H1 (cell line): ENCODE data around the gene PLVAP. TPM values are rescaled to one million over a fixed set of nuclear protein-coding genes. Genes with fewer than 3 reads are reported as not detected.
A peak's percentile ranks its signal among the peaks of the same experiment; 100 is the strongest.

ENCODE experiments used
- CTCF ChIA-PET: fragments of 300-600 bp; sonication (Branson Sonifier 250); formaldehyde crosslinking; loops from one replicate; lab custom pipeline; 2021; ENCODE audit not compliant: partially characterized antibody; lab: Charles Lee
- POLR2A ChIA-PET: fragments of 300-600 bp; sonication (Branson Sonifier 250); formaldehyde crosslinking; loops from one replicate; lab custom pipeline; 2021; ENCODE audit warnings: inconsistent platforms; ENCODE audit not compliant: partially characterized antibody; lab: Charles Lee
- DNase-seq, 2 experiments: peaks; one replicate each; pipeline versions ENCODE4 v3.0.0 to v3.0.0-alpha.2; 2010 to 2022; ENCODE audit warnings: low spot score in 2 of 2, low read depth in 1 of 2, mixed read lengths in 1 of 2
- FAIRE-seq: peaks from 2 replicates; lab custom pipeline; 2011; peaks lifted over from hg19 to GRCh38; lab: Jason Lieb, UNC
- H2AFZ ChIP-seq: 2 replicates; pipeline ENCODE4 v1.8.1; 2012; ENCODE audit warnings: low read length, inconsistent platforms
- H2AK5ac ChIP-seq: 2 replicates; pipeline ENCODE4 v1.6.1; 2013; ENCODE audit warnings: low read depth, low read length
- H2BK120ac ChIP-seq: replicated peaks from 2 replicates; pipeline ENCODE3; 2013; ENCODE audit warnings: low read depth, low read length, inconsistent platforms
- H2BK12ac ChIP-seq: 2 replicates; pipeline ENCODE4 v1.6.1; 2013; ENCODE audit warnings: low read depth, low read length
- H2BK15ac ChIP-seq: 2 replicates; pipeline ENCODE4 v1.6.1; 2013; ENCODE audit warnings: low read length
- H2BK20ac ChIP-seq: 2 replicates; pipeline ENCODE4 v1.6.1; 2013; ENCODE audit warnings: low read length
- H2BK5ac ChIP-seq: 2 replicates; pipeline ENCODE4 v1.6.1; 2013; ENCODE audit warnings: low read depth, low read length
- H3K14ac ChIP-seq: 2 replicates; pipeline ENCODE4 v1.6.1; 2013; ENCODE audit warnings: inconsistent platforms; ENCODE audit not compliant: insufficient read length
- H3K18ac ChIP-seq: 2 replicates; pipeline ENCODE4 v1.6.1; 2013; ENCODE audit warnings: low read length; ENCODE audit errors: extremely low read depth
- H3K23ac ChIP-seq: 2 replicates; pipeline ENCODE4 v1.6.1; 2013; ENCODE audit warnings: inconsistent platforms; ENCODE audit not compliant: insufficient read length
- H3K23me2 ChIP-seq: 2 replicates; pipeline ENCODE4 v1.6.1; 2013; ENCODE audit warnings: low read depth, low read length
- H3K27ac ChIP-seq: 2 replicates; pipeline ENCODE4 v1.6.1; 2011; ENCODE audit warnings: low read depth, low read length, inconsistent platforms
- H3K27me3 ChIP-seq, 4 experiments: replicated peaks in 1 of 4; 1 replicate in 1 of 4; 2 replicates in 3 of 4; pipeline versions ENCODE4 v1.6.1 to v1.8.1; 2011 to 2013; ENCODE audit warnings: low read length in 3 of 4, mild to moderate bottlenecking in 3 of 4, inconsistent platforms in 2 of 4, mixed read lengths in 2 of 4, moderate library complexity in 1 of 4; ENCODE audit not compliant: control insufficient read depth in 3 of 4, insufficient read depth in 3 of 4; ENCODE audit errors: extremely low read depth in 1 of 4
- H3K36me3 ChIP-seq, 4 experiments: 2 replicates each; pipeline versions ENCODE4 v1.6.1 to v1.8.1; 2011 to 2013; ENCODE audit warnings: mild to moderate bottlenecking in 4 of 4, low read length in 3 of 4, moderate library complexity in 2 of 4, control low read depth in 1 of 4, inconsistent platforms in 1 of 4; ENCODE audit not compliant: insufficient read depth in 4 of 4, control insufficient read depth in 2 of 4
- H3K4ac ChIP-seq: replicated peaks from 2 replicates; pipeline ENCODE3; 2013; ENCODE audit warnings: low read length, low read depth, mixed read lengths, inconsistent platforms; ENCODE audit not compliant: insufficient read length
- H3K4me1 ChIP-seq, 4 experiments: replicated peaks in 1 of 4; 1 replicate in 1 of 4; 2 replicates in 3 of 4; pipeline versions ENCODE4 v1.6.1 to v1.8.1; 2011 to 2013; ENCODE audit warnings: low read length in 3 of 4, inconsistent platforms in 2 of 4, mixed read lengths in 1 of 4; ENCODE audit not compliant: insufficient read depth in 4 of 4, control insufficient read depth in 3 of 4
- H3K4me2 ChIP-seq, 2 experiments: 2 replicates each; pipeline versions ENCODE4 v1.6.1 to v1.8.1; 2011 to 2013; ENCODE audit warnings: low read depth in 2 of 2, low read length in 2 of 2, control low read depth in 1 of 2, inconsistent platforms in 1 of 2, mild to moderate bottlenecking in 1 of 2; ENCODE audit not compliant: insufficient read depth in 1 of 2
- H3K4me3 ChIP-seq, 4 experiments: fragments of 200-600, 300-600 bp in 1 of 4; sonication (generic), shearing (Covaris generic), sonication (Bioruptor Twin) in 1 of 4; 2 replicates each; pipeline versions ENCODE4 v1.5.1 to v1.8.1; 2011 to 2016; ENCODE audit warnings: low read length in 4 of 4, low read depth in 3 of 4, control low read depth in 2 of 4, inconsistent platforms in 2 of 4, mild to moderate bottlenecking in 2 of 4, mixed read lengths in 1 of 4, moderate library complexity in 1 of 4; ENCODE audit not compliant: insufficient read depth in 2 of 4; ENCODE audit errors: extremely low read depth in 1 of 4
- H3K56ac ChIP-seq: replicated peaks from 2 replicates; pipeline ENCODE3; 2013; ENCODE audit warnings: low read depth, mild to moderate bottlenecking, mixed read lengths, low read length, inconsistent platforms; ENCODE audit not compliant: insufficient read length
- H3K79me1 ChIP-seq: 2 replicates; pipeline ENCODE4 v1.6.1; 2013; ENCODE audit warnings: low read depth, low read length, control low read depth
- H3K79me2 ChIP-seq, 2 experiments: 2 replicates each; pipeline versions ENCODE4 v1.6.1 to v1.8.1; 2012 to 2013; ENCODE audit warnings: low read length in 2 of 2, mild to moderate bottlenecking in 2 of 2, inconsistent platforms in 1 of 2; ENCODE audit not compliant: insufficient read depth in 2 of 2, control insufficient read depth in 1 of 2
- H3K9ac ChIP-seq, 4 experiments: replicated peaks in 1 of 4; 1 replicate in 1 of 4; 2 replicates in 3 of 4; pipeline versions ENCODE4 v1.6.1 to v1.8.1; 2011 to 2013; ENCODE audit warnings: low read depth in 3 of 4, low read length in 3 of 4, control low read depth in 2 of 4, mild to moderate bottlenecking in 2 of 4, moderate library complexity in 2 of 4, inconsistent platforms in 1 of 4; ENCODE audit errors: extremely low read depth in 1 of 4
- H3K9me3 ChIP-seq, 2 experiments: 2 replicates each; pipeline versions ENCODE4 v1.6.1 to v1.8.1; 2012 to 2013; ENCODE audit warnings: mild to moderate bottlenecking in 2 of 2, moderate library complexity in 2 of 2, control low read depth in 1 of 2, inconsistent platforms in 1 of 2, low read depth in 1 of 2, low read length in 1 of 2, mixed read lengths in 1 of 2; ENCODE audit not compliant: insufficient read depth in 2 of 2
- H4K20me1 ChIP-seq, 2 experiments: replicated peaks in 1 of 2; 2 replicates each; pipeline versions ENCODE3 to v1.8.1; 2011 to 2013; ENCODE audit warnings: inconsistent platforms in 2 of 2, low read length in 2 of 2, mild to moderate bottlenecking in 1 of 2; ENCODE audit not compliant: insufficient read depth in 2 of 2, control insufficient read depth in 1 of 2
- H4K5ac ChIP-seq: 2 replicates; pipeline ENCODE4 v1.6.1; 2013; ENCODE audit warnings: low read length, low read depth, mixed read lengths, inconsistent platforms; ENCODE audit not compliant: insufficient read length
- H4K8ac ChIP-seq: 2 replicates; pipeline ENCODE4 v1.8.0; 2013; ENCODE audit warnings: mild to moderate bottlenecking, moderate library complexity, low read length, inconsistent platforms; ENCODE audit not compliant: insufficient read depth; ENCODE audit errors: extremely low read depth
- H4K91ac ChIP-seq: replicated peaks from 2 replicates; pipeline ENCODE3; 2013; ENCODE audit warnings: low read length, mixed read lengths, inconsistent platforms; ENCODE audit not compliant: insufficient read length
- NRF1 ChIP-seq: IDR thresholded peaks from 2 replicates; pipeline ENCODE4 v1.6.1; 2011; ENCODE audit warnings: mild to moderate bottlenecking, low read depth, low read length, improper control_type of control experiment
- WGBS, 2 experiments: shearing (Covaris generic) in 1 of 2; methylation state at CpG; one replicate each; pipeline versions ENCODE4 v1.1.6 to v1.1.7; 2013 to 2015; ENCODE audit warnings: low lambda C conversion rate in 2 of 2, mixed read lengths in 2 of 2, inconsistent platforms in 1 of 2, low coverage in 1 of 2, missing lambda C conversion rate in 1 of 2; ENCODE audit not compliant: insufficient replicate concordance in 2 of 2, insufficient coverage in 1 of 2, insufficient read length in 1 of 2; ENCODE audit errors: extremely low coverage in 1 of 2, missing lambda C conversion rate in 1 of 2; 5-methylcytosine and 5-hydroxymethylcytosine counted together
- polyA plus RNA-seq, 7 experiments: library from polyadenylated mRNA; depleted of rRNA in 3 of 7; stranded (reverse) in 5 of 7; unstranded in 2 of 7; fragments of >200 nt in 5 of 7; fragments of 200-250 nt in 2 of 7; gene quantifications; 1 replicate in 5 of 7; 2 replicates in 1 of 7; 4 replicates in 1 of 7; pipeline versions ENCODE4 v1.2.1 to v1.2.3, GENCODE V29; 2011 to 2013; ENCODE audit warnings: missing spikeins in 2 of 7, mixed read lengths in 2 of 7
- total RNA-seq: library from RNA; stranded (reverse); fragmentation: NEBNext Ultra II Directional; extraction: Animal tissue kit (Norgen Biotek cat#: 25700); gene quantifications from 2 replicates; pipeline ENCODE4 v1.2.1, GENCODE V29; 2021

Gene PLVAP
- total and polyA plus RNA-seq, 2 of the 8 experiments (the other 6 are each of a cell fraction or from before 2014, with no cell fraction given), result 0.32 TPM; not detected in 1

DNA sequence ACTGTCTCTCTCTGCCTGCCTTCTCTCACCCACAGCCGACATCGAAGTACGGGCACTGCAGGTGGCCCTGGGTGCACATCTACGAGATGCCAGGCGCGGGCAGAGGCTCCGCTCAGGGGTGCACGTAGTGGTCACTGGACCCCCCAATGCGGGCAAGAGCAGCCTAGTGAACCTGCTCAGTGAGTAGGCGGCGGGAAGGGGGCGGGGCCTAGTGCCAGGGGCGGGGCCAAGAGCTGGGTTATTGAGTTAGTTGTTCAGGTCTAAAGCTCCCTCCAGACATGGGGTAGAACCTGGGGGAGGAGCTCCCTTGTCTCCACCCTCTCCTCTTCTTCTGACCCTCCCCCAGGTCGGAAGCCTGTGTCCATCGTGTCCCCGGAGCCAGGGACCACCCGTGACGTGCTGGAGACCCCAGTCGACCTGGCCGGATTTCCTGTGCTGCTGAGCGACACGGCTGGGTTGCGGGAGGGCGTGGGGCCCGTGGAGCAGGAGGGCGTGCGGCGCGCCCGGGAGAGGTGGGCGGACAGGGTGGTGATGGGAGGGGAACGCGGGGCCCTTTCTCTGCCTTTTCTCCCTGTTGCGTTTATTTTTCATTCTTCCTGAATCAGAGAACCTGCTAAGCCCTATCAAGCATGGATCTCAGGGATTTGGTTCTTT, 37.9 kb downstream of the PLVAP start:
- H2BK12ac ChIP-seq, result peak overlapping the region; percentile 84; the same call in 1 of the 2 replicates
- no peak overlapping the region for H2AFZ ChIP-seq
- H2AK5ac ChIP-seq, result no peak overlapping the region
- no peak overlapping the region for H3K14ac ChIP-seq
- H4K91ac ChIP-seq, result peak overlapping the region; percentile 53
- no peak overlapping the region for H2BK120ac ChIP-seq
- H3K27me3 ChIP-seq, result no peaks in the 10 kb centered on the region
- H3K79me2 ChIP-seq, result no peaks in the 10 kb centered on the region
- POLR2A ChIA-PET, result interaction anchor here (0.9 to 13.5 kb wide), 5 partner anchors 8 to 47 kb away, joined by 4 to 100 read pairs (median 5); partner anchors contain the start of gene DDA1
- H3K4me1 ChIP-seq, result peaks cover 0 to 28% (median 21%) of the 10 kb centered on the region in 4 experiments; a peak in 5 of 7 replicates
- peak overlapping the region in 1 of 2 experiments; percentile 17; a peak in 1 of 4 replicates for H3K4me2 ChIP-seq
- CTCF ChIA-PET, result interaction anchor here (0.8 to 13.5 kb wide), 6 partner anchors 8 to 127 kb away, joined by 3 to 153 read pairs (median 4); partner anchors contain the start of genes CCDC194 and MRPL34
- H4K5ac ChIP-seq, result no peak overlapping the region
- no peak overlapping the region for H4K8ac ChIP-seq
- H3K23me2 ChIP-seq, result peaks cover 18% of the 10 kb centered on the region
- FAIRE-seq (no peak), DNase-seq (peak in 1 of 2 experiments; percentile 90)
- H3K9ac ChIP-seq, result no peak overlapping the region
- no peak overlapping the region for H2BK20ac ChIP-seq
- no peaks in the 10 kb centered on the region for H3K9me3 ChIP-seq
- no peak overlapping the region for H3K23ac ChIP-seq
- H3K4ac ChIP-seq, result peak overlapping the region; percentile 93
- no peak overlapping the region for H3K18ac ChIP-seq
- H3K36me3 ChIP-seq, result peaks cover 0 to 3% (median 0%) of the 10 kb centered on the region in 4 experiments; a peak in 1 of 8 replicates
- H3K4me3 ChIP-seq, result peak overlapping the region in 1 of 4 experiments; percentile 96; a peak in 1 of 8 replicates
- H3K56ac ChIP-seq, result no peak overlapping the region
- H3K27ac ChIP-seq, result no peak overlapping the region
- peaks cover 0 to 2% of the 10 kb centered on the region in 2 experiments for H4K20me1 ChIP-seq
- 84% methylated on average over 31 of the region's 34 CpGs; no CpG with 5 or more reads in 1 of the 2 experiments for WGBS, 2 experiments
- no peak overlapping the region for H2BK15ac ChIP-seq
- H3K79me1 ChIP-seq, result peaks cover 3% of the 10 kb centered on the region
- H2BK5ac ChIP-seq, result peak overlapping the region; percentile 71; the same call in 1 of the 2 replicates
- no peak for TF ChIP-seq NRF1
